Measurements from ENCODE around the gene CNOT3.

CNOT3 gene

GRCh38 chr19:54189735-54190502, 52.4 kb downstream of the CNOT3 start (continued):
- TF ChIP-seq ZBTB1 (tag by site-specific recombination; IDR thresholded peaks at IDR 0.05): no peak
- no peak for TF ChIP-seq ZNF302 (tag by site-specific recombination; IDR thresholded peaks at IDR 0.05; ENCODE audit: low read depth)
- TF ChIP-seq, protein P1, sequence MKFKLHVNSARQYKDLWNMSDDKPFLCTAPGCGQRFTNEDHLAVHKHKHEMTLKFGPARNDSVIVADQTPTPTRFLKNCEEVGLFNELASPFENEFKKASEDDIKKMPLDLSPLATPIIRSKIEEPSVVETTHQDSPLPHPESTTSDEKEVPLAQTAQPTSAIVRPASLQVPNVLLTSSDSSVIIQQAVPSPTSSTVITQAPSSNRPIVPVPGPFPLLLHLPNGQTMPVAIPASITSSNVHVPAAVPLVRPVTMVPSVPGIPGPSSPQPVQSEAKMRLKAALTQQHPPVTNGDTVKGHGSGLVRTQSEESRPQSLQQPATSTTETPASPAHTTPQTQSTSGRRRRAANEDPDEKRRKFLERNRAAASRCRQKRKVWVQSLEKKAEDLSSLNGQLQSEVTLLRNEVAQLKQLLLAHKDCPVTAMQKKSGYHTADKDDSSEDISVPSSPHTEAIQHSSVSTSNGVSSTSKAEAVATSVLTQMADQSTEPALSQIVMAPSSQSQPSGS (tag by site-specific recombination; IDR thresholded peaks at IDR 0.05; ENCODE audit: low read depth): peak; percentile 33
- TF ChIP-seq HOXC10 (CRISPR knock-in tag; IDR thresholded peaks at IDR 0.05): no peak
- TF ChIP-seq, protein P2, sequence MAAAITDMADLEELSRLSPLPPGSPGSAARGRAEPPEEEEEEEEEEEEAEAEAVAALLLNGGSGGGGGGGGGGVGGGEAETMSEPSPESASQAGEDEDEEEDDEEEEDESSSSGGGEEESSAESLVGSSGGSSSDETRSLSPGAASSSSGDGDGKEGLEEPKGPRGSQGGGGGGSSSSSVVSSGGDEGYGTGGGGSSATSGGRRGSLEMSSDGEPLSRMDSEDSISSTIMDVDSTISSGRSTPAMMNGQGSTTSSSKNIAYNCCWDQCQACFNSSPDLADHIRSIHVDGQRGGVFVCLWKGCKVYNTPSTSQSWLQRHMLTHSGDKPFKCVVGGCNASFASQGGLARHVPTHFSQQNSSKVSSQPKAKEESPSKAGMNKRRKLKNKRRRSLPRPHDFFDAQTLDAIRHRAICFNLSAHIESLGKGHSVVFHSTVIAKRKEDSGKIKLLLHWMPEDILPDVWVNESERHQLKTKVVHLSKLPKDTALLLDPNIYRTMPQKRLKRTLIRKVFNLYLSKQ (tag by site-specific recombination; IDR thresholded peaks at IDR 0.05; ENCODE audit: borderline replicate concordance): no peak
- peak; percentile 84; the same call in 1 of the 2 replicates for TF ChIP-seq ZNF324 (tag by site-specific recombination; IDR thresholded peaks at IDR 0.05)
- no peak; the same call in 1 of the 2 replicates for TF ChIP-seq ZBTB48 (tag by site-specific recombination; IDR thresholded peaks at IDR 0.05)
- no peak for TF ChIP-seq ZNF792 (tag by site-specific recombination; IDR thresholded peaks at IDR 0.05)
- TF ChIP-seq SETDB1 (IDR thresholded peaks at IDR 0.05; ENCODE audit: insufficient read length, low read length): no peak
- no peak for TF ChIP-seq ZNF776 (tag by site-specific recombination; IDR thresholded peaks at IDR 0.05; ENCODE audit: borderline replicate concordance)
- no peak; the same call in 1 of the 2 replicates for TF ChIP-seq ZBTB17 (tag by site-specific recombination; IDR thresholded peaks at IDR 0.05)
- TF ChIP-seq ZNF623 (tag by site-specific recombination; IDR thresholded peaks at IDR 0.05): no peak
- TF ChIP-seq ZNF394 (tag by site-specific recombination; IDR thresholded peaks at IDR 0.05; ENCODE audit: borderline replicate concordance): no peak
- TF ChIP-seq ZNF148 (tag by site-specific recombination; IDR thresholded peaks at IDR 0.05; ENCODE audit: borderline replicate concordance): no peak
- TF ChIP-seq ZNF548 (tag by site-specific recombination; IDR thresholded peaks at IDR 0.05): no peak
- TF ChIP-seq ZNF274 (IDR thresholded peaks at IDR 0.05; ENCODE audit: low read length): no peak
- no peak for TF ChIP-seq ZNF274 (tag by site-specific recombination; IDR thresholded peaks at IDR 0.05; ENCODE audit: borderline replicate concordance)
- TF ChIP-seq ZNF350 (tag by site-specific recombination; IDR thresholded peaks at IDR 0.05): no peak
- TF ChIP-seq ZNF677 (tag by site-specific recombination; IDR thresholded peaks at IDR 0.05): no peak
- peak; percentile 51; the same call in 1 of the 2 replicates for TF ChIP-seq IKZF3 (tag by site-specific recombination; IDR thresholded peaks at IDR 0.05)
- TF ChIP-seq, protein P3, sequence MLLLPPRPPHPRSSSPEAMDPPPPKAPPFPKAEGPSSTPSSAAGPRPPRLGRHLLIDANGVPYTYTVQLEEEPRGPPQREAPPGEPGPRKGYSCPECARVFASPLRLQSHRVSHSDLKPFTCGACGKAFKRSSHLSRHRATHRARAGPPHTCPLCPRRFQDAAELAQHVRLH (tag by site-specific recombination; IDR thresholded peaks at IDR 0.05): 0 out of 2 replicates have a peak, but pooled peaks have one; percentile 36
- no peak for TF ChIP-seq ZBTB7A (tag by site-specific recombination; IDR thresholded peaks at IDR 0.05; ENCODE audit: low read depth)
- TF ChIP-seq, protein P4, sequence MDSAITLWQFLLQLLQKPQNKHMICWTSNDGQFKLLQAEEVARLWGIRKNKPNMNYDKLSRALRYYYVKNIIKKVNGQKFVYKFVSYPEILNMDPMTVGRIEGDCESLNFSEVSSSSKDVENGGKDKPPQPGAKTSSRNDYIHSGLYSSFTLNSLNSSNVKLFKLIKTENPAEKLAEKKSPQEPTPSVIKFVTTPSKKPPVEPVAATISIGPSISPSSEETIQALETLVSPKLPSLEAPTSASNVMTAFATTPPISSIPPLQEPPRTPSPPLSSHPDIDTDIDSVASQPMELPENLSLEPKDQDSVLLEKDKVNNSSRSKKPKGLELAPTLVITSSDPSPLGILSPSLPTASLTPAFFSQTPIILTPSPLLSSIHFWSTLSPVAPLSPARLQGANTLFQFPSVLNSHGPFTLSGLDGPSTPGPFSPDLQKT (IDR thresholded peaks at IDR 0.05; ENCODE audit: borderline replicate concordance, low read depth, low read length): 0 out of 2 replicates have a peak, but pooled peaks have one; percentile 61
- TF ChIP-seq ZNF521 (tag by site-specific recombination; IDR thresholded peaks at IDR 0.05): no peak
- TF ChIP-seq, protein P5, sequence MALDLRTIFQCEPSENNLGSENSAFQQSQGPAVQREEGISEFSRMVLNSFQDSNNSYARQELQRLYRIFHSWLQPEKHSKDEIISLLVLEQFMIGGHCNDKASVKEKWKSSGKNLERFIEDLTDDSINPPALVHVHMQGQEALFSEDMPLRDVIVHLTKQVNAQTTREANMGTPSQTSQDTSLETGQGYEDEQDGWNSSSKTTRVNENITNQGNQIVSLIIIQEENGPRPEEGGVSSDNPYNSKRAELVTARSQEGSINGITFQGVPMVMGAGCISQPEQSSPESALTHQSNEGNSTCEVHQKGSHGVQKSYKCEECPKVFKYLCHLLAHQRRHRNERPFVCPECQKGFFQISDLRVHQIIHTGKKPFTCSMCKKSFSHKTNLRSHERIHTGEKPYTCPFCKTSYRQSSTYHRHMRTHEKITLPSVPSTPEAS (tag by site-specific recombination; IDR thresholded peaks at IDR 0.05): no peak
- no peak for TF ChIP-seq ZNF621 (tag by site-specific recombination; IDR thresholded peaks at IDR 0.05)
- peak; percentile 98 for TF ChIP-seq SP3 (tag by site-specific recombination; IDR thresholded peaks at IDR 0.05)
- TF ChIP-seq, protein P6, sequence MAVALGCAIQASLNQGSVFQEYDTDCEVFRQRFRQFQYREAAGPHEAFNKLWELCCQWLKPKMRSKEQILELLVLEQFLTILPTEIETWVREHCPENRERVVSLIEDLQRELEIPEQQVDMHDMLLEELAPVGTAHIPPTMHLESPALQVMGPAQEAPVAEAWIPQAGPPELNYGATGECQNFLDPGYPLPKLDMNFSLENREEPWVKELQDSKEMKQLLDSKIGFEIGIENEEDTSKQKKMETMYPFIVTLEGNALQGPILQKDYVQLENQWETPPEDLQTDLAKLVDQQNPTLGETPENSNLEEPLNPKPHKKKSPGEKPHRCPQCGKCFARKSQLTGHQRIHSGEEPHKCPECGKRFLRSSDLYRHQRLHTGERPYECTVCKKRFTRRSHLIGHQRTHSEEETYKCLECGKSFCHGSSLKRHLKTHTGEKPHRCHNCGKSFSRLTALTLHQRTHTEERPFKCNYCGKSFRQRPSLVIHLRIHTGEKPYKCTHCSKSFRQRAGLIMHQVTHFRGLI (tag by site-specific recombination; IDR thresholded peaks at IDR 0.05): no peak
- no peak for TF ChIP-seq HOXD13 (CRISPR knock-in tag; IDR thresholded peaks at IDR 0.05; ENCODE audit: borderline replicate concordance)
- TF ChIP-seq ZNF112 (tag by site-specific recombination; IDR thresholded peaks at IDR 0.05): no peak
- TF ChIP-seq KLF8 (tag by site-specific recombination; IDR thresholded peaks at IDR 0.05): peak; percentile 99
